Activated T-helper 1 cell treated with anti-CD3 and anti-CD28 coated beads, Interleukin-2, amount 50 U/mL, for 16 hours (primary cell): ENCODE data around the gene PBX3.
A peak's percentile ranks its signal among the peaks of the same experiment; 100 is the strongest.

Experiments
- DNase-seq, 2 donors: peaks; one replicate each; pipeline ENCODE4 v3.0.0-alpha.2; 2020; ENCODE audit warnings: low read depth in 1 of 2, low spot score in 1 of 2

Gene PBX3

GRCh38 chr9:125747053-125747764 lies at the start of gene PBX3:
Gene PBX3 (plus strand): TSS chr9:125747373.
- peak; percentile 7 to 34 for DNase-seq

DNA sequence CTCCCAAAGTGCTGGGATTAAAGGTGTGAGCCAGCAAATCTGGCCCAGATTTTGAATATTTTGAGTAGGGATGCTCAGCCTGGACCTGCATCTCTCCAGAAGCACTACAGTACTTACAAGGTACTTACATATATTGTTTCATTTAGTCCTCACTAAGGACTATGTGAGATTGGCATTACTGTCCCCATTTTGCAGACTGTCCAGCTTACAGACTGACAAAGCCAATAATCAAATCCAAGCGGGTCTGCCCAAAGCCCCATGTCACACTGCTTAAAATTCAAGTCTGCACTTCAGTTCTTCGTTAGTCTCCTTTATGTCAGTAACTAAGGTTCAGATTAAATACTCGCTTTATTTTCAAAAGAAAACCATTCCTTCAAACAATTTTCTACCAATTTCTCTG lies 47.3 kb upstream of the PBX3 start:
- no peak for DNase-seq

GRCh38 chr9:125700791-125701190 lies 46.4 kb upstream of the PBX3 start:
- no peak for DNase-seq

DNA sequence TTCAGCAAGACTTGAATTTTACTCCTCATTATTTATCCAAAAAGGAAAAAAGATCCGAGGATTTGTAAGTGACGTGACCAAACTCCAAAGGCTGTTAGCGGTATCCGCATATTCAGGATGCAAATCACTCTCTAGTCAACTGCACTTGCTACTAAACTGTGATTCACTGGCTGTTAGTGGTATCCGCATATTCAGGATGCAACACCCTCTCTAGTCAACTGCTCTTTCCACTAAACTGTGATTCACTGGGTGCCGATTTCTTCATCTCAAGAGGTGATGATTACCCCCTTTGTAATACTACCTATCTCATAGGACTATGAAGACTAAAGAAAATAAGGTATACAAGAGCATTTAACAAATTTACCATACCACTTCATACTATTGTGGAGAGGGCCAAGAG lies 45.8 kb upstream of the PBX3 start:
- no peak for DNase-seq

GRCh38 chr9:125703662-125704061 lies 43.5 kb upstream of the PBX3 start:
- no peak for DNase-seq

DNA sequence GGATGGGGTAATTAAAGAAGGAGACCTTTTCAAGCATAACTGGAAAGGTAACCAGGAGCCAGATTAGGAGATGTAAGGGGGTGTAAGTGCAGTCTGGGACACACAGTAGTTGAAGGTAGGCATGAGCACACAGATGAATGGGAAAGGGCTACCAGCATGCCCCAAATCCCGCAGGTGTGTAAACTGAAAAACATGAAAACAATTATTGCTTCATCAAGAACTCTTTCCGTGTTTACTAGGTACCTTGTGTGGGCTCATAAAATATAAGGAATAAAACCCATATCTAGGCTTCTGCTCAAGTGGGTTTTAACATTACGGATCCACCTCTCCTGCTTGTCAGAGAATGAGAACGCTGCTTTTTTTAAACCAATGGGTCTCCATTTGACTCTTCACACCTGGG lies 41.3 kb upstream of the PBX3 start:
- DNase-seq, result no peak

DNA sequence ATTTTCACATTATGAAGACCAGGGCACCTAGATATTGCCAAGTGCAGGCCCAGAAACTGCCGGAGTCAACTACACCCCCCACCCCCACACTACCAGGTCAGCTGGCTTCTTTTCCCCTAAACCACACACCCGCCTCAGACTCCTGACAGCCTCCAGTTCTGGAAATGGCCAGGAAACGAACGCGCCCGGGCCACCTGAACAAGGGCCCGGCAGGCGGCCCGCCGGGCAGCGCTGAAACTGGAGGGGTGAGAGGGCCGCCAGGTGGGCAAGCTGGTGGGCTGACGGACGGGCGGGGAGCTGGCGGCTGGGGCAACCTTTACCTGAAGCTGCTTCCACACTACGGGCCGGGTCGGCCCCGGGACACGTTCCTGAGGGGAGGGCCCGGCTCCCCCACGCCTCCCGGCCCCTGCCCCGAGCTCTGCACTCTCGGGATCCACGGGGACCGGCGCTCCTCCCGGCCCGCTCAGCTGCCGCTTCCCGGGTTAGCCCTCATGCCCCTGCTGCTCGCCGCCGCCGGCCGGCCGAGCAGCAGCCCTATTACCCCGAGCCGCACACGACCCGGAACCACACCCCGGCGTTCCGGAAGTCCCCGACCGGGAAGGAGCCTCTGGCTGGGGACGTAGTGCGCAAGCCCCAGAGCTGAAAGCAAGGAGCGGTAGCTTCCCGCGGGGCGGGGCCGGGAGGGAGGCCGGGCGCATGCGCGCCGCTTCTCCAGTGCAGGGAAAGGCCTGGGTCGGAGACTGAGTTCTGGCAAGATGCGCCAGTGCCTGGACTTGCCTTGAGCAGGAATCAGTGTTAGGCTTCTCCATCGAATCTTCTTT lies 40.3 kb upstream of the PBX3 start, which contains the start of gene MAPKAP1:
TSS of gene MAPKAP1 (minus strand) at position 558 of the 821 bp plus-strand sequence. CDS start 34,634 bp downstream, outside the sequence.
- peak; percentile 89 for DNase-seq

GRCh38 chr9:125707472-125707804 lies 39.7 kb upstream of the PBX3 start:
- no peak for DNase-seq

DNA sequence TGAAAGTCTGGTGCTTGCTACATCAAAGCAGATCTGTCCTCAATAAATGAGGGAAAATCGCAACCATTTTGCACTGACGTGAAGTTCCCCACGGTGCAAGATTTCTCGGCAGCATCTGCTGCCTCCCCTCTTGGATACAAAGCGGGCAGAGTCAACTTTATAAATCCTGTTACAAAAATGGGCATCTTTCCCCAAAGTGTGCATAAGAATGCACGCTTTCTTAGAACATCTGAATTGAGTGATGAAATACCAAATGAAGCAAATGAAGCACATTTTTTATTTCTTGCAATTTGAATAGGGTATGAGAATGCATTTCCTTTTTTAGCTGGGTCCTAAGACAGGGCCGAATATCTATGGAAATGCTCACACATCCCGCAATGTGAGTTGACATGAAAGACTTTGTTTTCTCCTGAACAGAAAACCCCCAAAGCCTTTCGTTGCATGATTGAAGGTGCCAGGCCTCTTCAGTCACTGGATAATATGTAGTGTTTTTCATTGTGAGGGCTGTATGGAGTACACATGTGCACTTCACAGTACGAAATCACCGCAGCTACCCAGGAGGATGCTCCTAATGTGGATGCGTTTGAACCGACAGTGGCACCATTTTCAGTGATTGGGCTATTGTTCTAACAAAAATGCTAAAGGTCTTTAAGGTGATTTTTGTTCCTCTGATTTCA lies 20.6 kb upstream of the PBX3 start:
- no peak for DNase-seq

GRCh38 chr9:125730168-125730567 lies 17.0 kb upstream of the PBX3 start:
- no peak for DNase-seq

- no peak for DNase-seq
Observed at GRCh38 chr9:125732562-125732961, 14.6 kb upstream of the PBX3 start.

DNA sequence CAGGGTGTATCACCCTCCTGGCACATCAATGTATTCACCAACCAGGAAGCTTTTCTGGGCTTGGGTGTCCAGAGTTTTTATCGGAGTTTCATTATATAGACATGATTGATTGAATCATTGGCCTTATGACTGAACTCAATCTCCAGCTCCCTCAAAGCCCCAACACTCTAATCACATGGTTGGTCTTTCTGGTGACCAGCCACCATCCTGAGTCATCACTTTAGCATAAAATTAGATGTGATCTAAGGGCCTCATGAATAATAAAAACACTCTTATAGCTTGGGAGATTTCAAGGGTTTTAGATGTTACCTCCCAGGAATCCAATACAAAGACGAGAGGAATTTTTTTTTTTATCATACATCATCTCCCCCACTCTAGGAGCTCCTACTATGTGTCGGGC lies 7.7 kb upstream of the PBX3 start:
- no peak for DNase-seq

- no peak for DNase-seq
Observed at GRCh38 chr9:125742657-125743056, 4.5 kb upstream of the PBX3 start.

DNA sequence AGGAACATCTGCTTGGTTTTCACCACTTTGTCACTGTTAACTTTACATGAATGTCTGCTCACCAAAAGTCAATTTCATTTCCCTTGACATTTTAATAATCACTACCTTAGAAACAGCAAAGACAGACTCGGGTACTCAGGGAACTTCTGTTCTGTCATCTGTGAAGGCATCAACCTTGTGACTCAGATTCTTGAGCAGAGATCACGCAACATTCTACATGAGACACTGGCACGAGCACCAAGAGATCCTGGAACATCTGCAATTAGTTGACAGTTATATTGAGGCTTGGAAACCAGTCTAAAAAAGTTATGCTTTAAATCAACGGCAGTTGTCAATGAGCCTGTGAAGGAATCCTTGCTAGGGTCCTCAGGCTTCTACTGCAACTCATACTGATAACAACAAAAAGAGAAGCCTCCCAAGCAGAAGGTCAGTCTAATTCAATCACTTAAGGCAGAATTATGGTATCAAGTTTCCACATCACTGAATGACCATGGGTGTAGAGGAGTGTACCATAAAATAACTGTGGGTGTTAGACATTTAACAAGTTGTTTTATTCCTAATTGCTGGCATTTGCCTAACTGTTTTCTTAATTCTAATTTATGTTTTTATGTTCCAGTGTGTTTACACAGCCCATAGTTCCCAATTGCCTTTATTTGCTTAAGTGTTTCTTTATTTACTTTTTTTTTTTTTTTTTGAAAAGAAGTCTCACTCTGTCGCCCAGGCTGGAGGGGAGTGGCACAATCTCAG lies 3.3 kb upstream of the PBX3 start:
- no peak for DNase-seq

DNA sequence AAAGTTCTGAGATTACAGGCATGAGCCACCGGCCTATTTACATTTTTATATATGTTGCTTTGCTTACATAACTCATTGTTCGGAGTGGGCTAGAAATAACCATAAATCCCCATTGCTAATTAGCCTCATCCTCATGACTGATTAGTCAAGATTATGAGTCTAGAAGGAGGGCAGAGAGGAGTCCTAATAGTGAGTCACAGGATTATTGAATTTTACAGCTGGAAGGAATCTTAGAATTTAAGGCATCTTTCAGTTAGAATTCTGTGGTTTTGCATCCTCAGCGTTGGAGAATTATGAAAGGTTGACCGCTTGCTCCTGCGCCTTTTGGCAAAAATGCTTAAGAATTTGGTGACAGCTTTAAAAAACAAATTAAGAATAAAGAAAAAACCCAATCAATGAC lies 2.6 kb upstream of the PBX3 start:
- DNase-seq, result no peak

GRCh38 chr9:125745018-125745417 lies 2.2 kb upstream of the PBX3 start:
- DNase-seq, result no peak

DNA sequence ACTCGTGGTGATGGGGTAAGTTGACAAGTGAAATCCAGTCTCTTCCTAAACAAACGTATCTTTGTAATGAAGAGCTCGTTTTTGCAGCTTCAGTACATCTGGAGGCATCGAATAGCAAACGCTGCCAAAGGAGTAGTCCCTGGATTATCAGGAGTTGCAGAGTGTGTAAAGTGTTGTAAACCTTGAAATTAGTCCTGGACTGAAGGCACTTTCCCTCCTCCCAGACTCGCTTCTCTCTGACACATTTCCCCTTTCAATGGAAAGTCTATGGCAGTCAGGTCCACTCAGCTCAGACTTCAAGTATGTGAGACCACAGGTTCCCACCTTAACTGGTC lies 1.5 kb upstream of the PBX3 start:
- DNase-seq, result no peak

DNA sequence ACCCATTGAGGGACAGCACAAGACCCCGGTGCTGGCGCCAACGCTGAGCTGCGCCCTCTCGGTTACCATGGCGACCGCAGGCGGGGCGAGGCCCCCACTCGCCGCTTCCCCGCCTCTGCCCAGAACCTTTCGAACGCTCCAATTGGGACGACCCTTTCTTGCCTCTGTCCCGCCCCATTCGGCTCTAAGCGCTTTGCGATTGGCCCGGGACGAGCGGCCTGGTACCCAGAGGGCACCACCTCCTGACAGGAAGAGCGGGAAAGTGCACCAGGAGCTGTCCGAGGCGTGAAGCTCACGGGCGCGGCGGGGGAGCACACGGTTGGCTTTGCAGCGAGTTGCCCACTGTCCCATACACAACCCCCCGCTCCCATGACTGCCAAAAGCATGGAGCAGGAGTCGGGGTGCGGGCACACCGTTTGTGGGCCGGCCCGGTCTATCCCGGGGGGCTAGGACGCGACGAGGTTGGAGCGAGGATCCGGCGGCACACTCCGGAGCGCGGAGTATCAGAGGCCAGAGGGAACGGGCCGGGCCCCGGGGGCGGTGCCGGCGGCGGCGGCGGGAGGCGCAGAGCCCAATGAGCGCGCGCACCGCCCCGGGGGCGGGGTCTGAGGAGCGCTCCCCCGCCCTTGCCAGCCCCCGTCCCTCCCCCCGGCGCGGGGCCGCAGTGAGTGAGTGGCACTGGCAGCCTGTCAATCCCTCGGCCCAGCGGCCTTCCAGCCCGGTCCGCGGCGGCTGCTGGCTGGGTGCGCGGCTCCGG lies 978 bp upstream of the PBX3 start:
- peak; percentile 77 to 89 for DNase-seq

- no peak for DNase-seq
Observed at GRCh38 chr9:125746774-125747052, 460 bp upstream of the PBX3 start.

GRCh38 chr9:125747765-125748445 lies 732 bp downstream of the PBX3 start:
- peak in 1 of 2 donors; percentile 13 for DNase-seq
